IPS DF 6.9 (cell line): ENCODE results near the gene GALNTL6.

Experiments used
- DNase-seq: peaks from one replicate; pipeline ENCODE4 v3.0.0-alpha.2; 2013; ENCODE audit warnings: low read depth, low spot score
- H3K27ac ChIP-seq: one replicate; pipeline ENCODE4 v1.5.1; 2013; ENCODE audit warnings: low read length, control low read depth
- H3K27me3 ChIP-seq: 2 replicates; pipeline ENCODE4 v1.6.1; 2013; ENCODE audit warnings: mild to moderate bottlenecking, low read length; ENCODE audit not compliant: control insufficient read depth, insufficient read depth
- H3K36me3 ChIP-seq: 2 replicates; pipeline ENCODE4 v1.6.1; 2013; ENCODE audit warnings: low read length; ENCODE audit not compliant: control insufficient read depth, insufficient read depth
- H3K4me1 ChIP-seq: 2 replicates; pipeline ENCODE4 v1.6.1; 2013; ENCODE audit warnings: low read length; ENCODE audit not compliant: control insufficient read depth, insufficient read depth
- H3K4me3 ChIP-seq: 2 replicates; pipeline ENCODE4 v1.5.1; 2013; ENCODE audit warnings: mild to moderate bottlenecking, low read length
- H3K9me3 ChIP-seq: 2 replicates; pipeline ENCODE4 v1.6.1; 2013; ENCODE audit warnings: low read length, inconsistent platforms; ENCODE audit not compliant: control insufficient read depth, insufficient read depth
- WGBS: extraction: QIAGEN DNeasy Blood & Tissue Kit; methylation state at CpG from one replicate; pipeline ENCODE4 v1.1.7; 2013; ENCODE audit warnings: mixed read lengths, missing lambda C conversion rate; ENCODE audit not compliant: insufficient read length, insufficient coverage; 5-methylcytosine and 5-hydroxymethylcytosine counted together

Gene GALNTL6

GRCh38 chr4:172045981-172046380 is 232.8 kb downstream of the GALNTL6 start:
- Histone ChIP-seq H3K4me1 (no peaks in the 10 kb centered on the region), H3K4me3 (no peak overlapping the region), H3K9me3 (no peaks in the 10 kb centered on the region), H3K27ac (no peak overlapping the region), H3K36me3 (no peaks in the 10 kb centered on the region), H3K27me3 (no peaks in the 10 kb centered on the region)
- no peak for DNase-seq
- WGBS, result no CpG with 5 or more reads among the region's 2 CpGs

GRCh38 chr4:172048666-172049065 is 235.5 kb downstream of the GALNTL6 start:
- Histone ChIP-seq H3K4me1 (no peaks in the 10 kb centered on the region), H3K9me3 (no peaks in the 10 kb centered on the region), H3K27me3 (no peaks in the 10 kb centered on the region), H3K4me3 (no peak overlapping the region), H3K36me3 (no peaks in the 10 kb centered on the region), H3K27ac (no peak overlapping the region)
- no peak for DNase-seq
- no CpG with 5 or more reads among the region's 1 CpG for WGBS

GRCh38 chr4:172050911-172051310 is 237.7 kb downstream of the GALNTL6 start:
- WGBS, result no CpG with 5 or more reads among the region's 4 CpGs
- no peaks in the 10 kb centered on the region for H3K4me1 ChIP-seq
- no peaks in the 10 kb centered on the region for H3K27me3 ChIP-seq
- H3K9me3 ChIP-seq, result no peaks in the 10 kb centered on the region
- H3K36me3 ChIP-seq, result no peaks in the 10 kb centered on the region
- no peak overlapping the region for H3K4me3 ChIP-seq
- no peak overlapping the region for H3K27ac ChIP-seq
- no peak for DNase-seq

GRCh38 chr4:172055046-172055445 is 241.8 kb downstream of the GALNTL6 start:
- Histone ChIP-seq H3K27ac (no peak overlapping the region), H3K4me1 (no peaks in the 10 kb centered on the region), H3K36me3 (no peaks in the 10 kb centered on the region), H3K4me3 (no peak overlapping the region), H3K9me3 (no peaks in the 10 kb centered on the region), H3K27me3 (no peaks in the 10 kb centered on the region)
- no CpG with 5 or more reads among the region's 1 CpG for WGBS
- no peak for DNase-seq

GRCh38 chr4:172055498-172055897 is 242.3 kb downstream of the GALNTL6 start:
- H3K4me1 ChIP-seq, result no peaks in the 10 kb centered on the region
- H3K27ac ChIP-seq, result no peak overlapping the region
- no peaks in the 10 kb centered on the region for H3K36me3 ChIP-seq
- no peaks in the 10 kb centered on the region for H3K27me3 ChIP-seq
- no peaks in the 10 kb centered on the region for H3K9me3 ChIP-seq
- no peak overlapping the region for H3K4me3 ChIP-seq
- no CpG with 5 or more reads among the region's 2 CpGs for WGBS
- no peak for DNase-seq

- no peak overlapping the region for H3K4me3 ChIP-seq
- no peaks in the 10 kb centered on the region for H3K36me3 ChIP-seq
- no peaks in the 10 kb centered on the region for H3K9me3 ChIP-seq
- no CpG with 5 or more reads among the region's 1 CpG for WGBS
- peaks cover 2% of the 10 kb centered on the region; the same call in 1 of the 2 replicates for H3K4me1 ChIP-seq
- DNase-seq, result no peak
- H3K27ac ChIP-seq, result no peak overlapping the region
- no peaks in the 10 kb centered on the region for H3K27me3 ChIP-seq
These were observed 248.0 kb downstream of the GALNTL6 start for GRCh38 chr4:172061204-172061603.

- H3K9me3 ChIP-seq, result no peaks in the 10 kb centered on the region
- no peaks in the 10 kb centered on the region; the same call in 1 of the 2 replicates for H3K4me1 ChIP-seq
- no peak overlapping the region for H3K27ac ChIP-seq
- DNase-seq, result no peak
- no peaks in the 10 kb centered on the region for H3K36me3 ChIP-seq
- WGBS, result no CpG with 5 or more reads among the region's 3 CpGs
- H3K4me3 ChIP-seq, result no peak overlapping the region
- H3K27me3 ChIP-seq, result no peaks in the 10 kb centered on the region
These were observed 255.3 kb downstream of the GALNTL6 start for GRCh38 chr4:172068506-172068905.

GRCh38 chr4:172073590-172073989 is 260.4 kb downstream of the GALNTL6 start:
- Histone ChIP-seq H3K36me3 (no peaks in the 10 kb centered on the region), H3K4me3 (no peak overlapping the region), H3K27ac (no peak overlapping the region), H3K4me1 (no peaks in the 10 kb centered on the region; the same call in 1 of the 2 replicates), H3K27me3 (no peaks in the 10 kb centered on the region), H3K9me3 (no peaks in the 10 kb centered on the region)
- DNase-seq, result no peak

GRCh38 chr4:172083272-172083671 is 270.1 kb downstream of the GALNTL6 start:
- no peaks in the 10 kb centered on the region for H3K27me3 ChIP-seq
- H3K36me3 ChIP-seq, result no peaks in the 10 kb centered on the region
- no CpG with 5 or more reads among the region's 1 CpG for whole genome bisulfite sequencing
- no peaks in the 10 kb centered on the region for H3K9me3 ChIP-seq
- H3K4me3 ChIP-seq, result no peak overlapping the region
- DNase-seq, result no peak
- no peaks in the 10 kb centered on the region for H3K4me1 ChIP-seq
- no peak overlapping the region for H3K27ac ChIP-seq

GRCh38 chr4:172088556-172088955 is 275.4 kb downstream of the GALNTL6 start:
- no peaks in the 10 kb centered on the region for H3K36me3 ChIP-seq
- no peak for DNase-seq
- WGBS, result no CpG with 5 or more reads among the region's 2 CpGs
- no peak overlapping the region for H3K27ac ChIP-seq
- H3K4me1 ChIP-seq, result no peaks in the 10 kb centered on the region
- H3K27me3 ChIP-seq, result no peaks in the 10 kb centered on the region
- H3K4me3 ChIP-seq, result no peak overlapping the region
- no peaks in the 10 kb centered on the region for H3K9me3 ChIP-seq

- H3K9me3 ChIP-seq, result no peaks in the 10 kb centered on the region
- DNase-seq, result no peak
- H3K27me3 ChIP-seq, result no peaks in the 10 kb centered on the region
- no peaks in the 10 kb centered on the region for H3K36me3 ChIP-seq
- no peak overlapping the region for H3K27ac ChIP-seq
- no CpG with 5 or more reads among the region's 4 CpGs for WGBS
- no peaks in the 10 kb centered on the region for H3K4me1 ChIP-seq
- no peak overlapping the region for H3K4me3 ChIP-seq
These were observed 282.0 kb downstream of the GALNTL6 start for GRCh38 chr4:172095161-172095560.
